ENCODE measurements around the gene PHF21B. TPM values are rescaled to one million over a fixed set of nuclear protein-coding genes. Genes with fewer than 3 reads are reported as not detected.

The PHF21B gene
- total and polyA plus RNA-seq, 2 of the 8 experiments (the other 6 are each of a cell fraction or from before 2014, with no cell fraction given): 19.3 to 68.1 TPM

DNA sequence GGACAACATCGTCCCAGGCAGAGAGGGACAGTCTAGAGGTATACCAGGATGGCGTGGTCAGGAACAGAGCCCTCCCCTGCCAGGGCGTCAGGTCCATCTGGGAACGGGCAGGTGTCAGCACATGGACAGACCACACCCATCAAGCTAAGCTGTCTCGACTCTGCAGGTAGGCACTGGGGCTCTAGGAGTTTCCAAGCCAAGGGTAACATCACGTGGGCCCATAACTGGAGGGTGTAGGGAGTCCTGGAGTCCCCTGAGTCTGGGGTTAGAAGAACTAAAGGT, 75.4 kb downstream of the PHF21B start:
- Histone ChIP-seq H3K9me3 (ENCODE audit: insufficient read depth in 2 of 2, low read depth in 1 of 2, low read length in 1 of 2) (no peaks in the 10 kb centered on the region), H2BK5ac (ENCODE audit: low read depth, low read length) (no peak overlapping the region), H2AFZ (ENCODE audit: low read length) (no peak overlapping the region), H3K9ac (replicated peaks in 1 of 4; ENCODE audit: extremely low read depth in 1 of 4, low read depth in 3 of 4, low read length in 3 of 4) (no peak overlapping the region), H2AK5ac (ENCODE audit: low read depth, low read length) (no peak overlapping the region), H3K23me2 (ENCODE audit: low read depth, low read length) (no peaks in the 10 kb centered on the region), H3K36me3 (ENCODE audit: control insufficient read depth in 2 of 4, insufficient read depth in 4 of 4, low read length in 3 of 4) (peaks cover 0 to 3% (median 0%) of the 10 kb centered on the region in 4 experiments; a peak in 2 of 8 replicates), H3K14ac (ENCODE audit: insufficient read length) (no peak overlapping the region), H3K4ac (replicated peaks; ENCODE audit: insufficient read length, low read depth, low read length) (no peak overlapping the region), H4K8ac (ENCODE audit: extremely low read depth, insufficient read depth, low read length) (no peak overlapping the region), H3K79me1 (ENCODE audit: low read depth, low read length) (peaks cover 20% of the 10 kb centered on the region), H2BK15ac (ENCODE audit: low read length) (no peak overlapping the region), H4K5ac (ENCODE audit: insufficient read length, low read depth, low read length) (no peak overlapping the region), H3K27ac (ENCODE audit: low read depth, low read length) (no peak overlapping the region), H3K79me2 (ENCODE audit: control insufficient read depth in 1 of 2, insufficient read depth in 2 of 2, low read length in 2 of 2) (no peaks in the 10 kb centered on the region; a peak in 1 of 4 replicates), H3K18ac (ENCODE audit: extremely low read depth, low read length) (no peak overlapping the region), H4K91ac (replicated peaks; ENCODE audit: insufficient read length, low read length) (no peak overlapping the region), H3K23ac (ENCODE audit: insufficient read length) (no peak overlapping the region), H3K27me3 (replicated peaks in 1 of 4; ENCODE audit: control insufficient read depth in 3 of 4, extremely low read depth in 1 of 4, insufficient read depth in 3 of 4, low read length in 3 of 4) (no peaks in the 10 kb centered on the region), H3K4me2 (ENCODE audit: insufficient read depth in 1 of 2, low read depth in 2 of 2, low read length in 2 of 2) (no peak overlapping the region), H2BK20ac (ENCODE audit: low read length) (no peak overlapping the region), H2BK12ac (ENCODE audit: low read depth, low read length) (no peak overlapping the region), H4K20me1 (replicated peaks in 1 of 2; ENCODE audit: control insufficient read depth in 1 of 2, insufficient read depth in 2 of 2, low read length in 2 of 2) (peaks cover 12 to 38% of the 10 kb centered on the region in 2 experiments), H3K4me1 (replicated peaks in 1 of 4; ENCODE audit: control insufficient read depth in 3 of 4, insufficient read depth in 4 of 4, low read length in 3 of 4) (peaks cover 0 to under 1% (median 0%) of the 10 kb centered on the region in 4 experiments; a peak in 2 of 7 replicates), H2BK120ac (replicated peaks; ENCODE audit: low read depth, low read length) (no peak overlapping the region), H3K56ac (replicated peaks; ENCODE audit: insufficient read length, low read depth, low read length) (no peak overlapping the region), H3K4me3 (ENCODE audit: extremely low read depth in 1 of 4, insufficient read depth in 2 of 4, low read depth in 3 of 4, low read length in 4 of 4) (no peak overlapping the region)
- WGBS, 2 experiments (ENCODE audit: extremely low coverage in 1 of 2, insufficient coverage in 1 of 2, insufficient read length in 1 of 2, insufficient replicate concordance in 2 of 2, low coverage in 1 of 2, low lambda C conversion rate in 2 of 2, missing lambda C conversion rate in 1 of 2): 81% methylated on average over 6 of the region's 6 CpGs; no CpG with 5 or more reads in 1 of the 2 experiments
- no peak for FAIRE-seq
- no peak for DNase-seq (ENCODE audit: low read depth in 1 of 2, low spot score in 2 of 2)
- CTCF ChIA-PET (ENCODE audit: partially characterized antibody): interaction anchor here (2.3 kb wide), 1 partner anchor 148 kb away, joined by 5 read pairs; no protein-coding TSS in a partner anchor
- POLR2A ChIA-PET (ENCODE audit: partially characterized antibody): no interaction called here
- TF ChIP-seq JUN (IDR thresholded peaks at IDR 0.05; ENCODE audit: low read depth, low read length) (no peak), MAFK (IDR thresholded peaks at IDR 0.05; ENCODE audit: low read depth, low read length) (no peak)

All from H1 (cell line).